Measurements from ENCODE around the gene MTG1.

- TF ChIP-seq EZH2phosphoT487 (IDR thresholded peaks at IDR 0.05; ENCODE audit: insufficient read depth, low read depth) (no peak), EZH2 (IDR thresholded peaks at IDR 0.05; ENCODE audit: insufficient read depth, poor library complexity, severe bottlenecking) (no peak)
Measured at GRCh38 chr10:133451346-133451745, 57.4 kb downstream of the MTG1 start.

Data from GM23248 (cell line).